Neural cell (in vitro differentiated cells): ENCODE measurements around the gene ONECUT3. TPM values are rescaled to one million over a fixed set of nuclear protein-coding genes. Genes with fewer than 3 reads are reported as not detected.

ENCODE experiments used
- H2AFZ ChIP-seq: fragments of 200-600, 300-800 bp; sonication (generic), shearing (Covaris generic); 2 replicates; pipeline ENCODE4 v1.6.0; 2014; ENCODE audit warnings: low read depth, mild to moderate bottlenecking, antibody characterized with exemption, low read length, moderate library complexity
- H3F3A ChIP-seq: fragments of 200-600 bp; shearing (Covaris generic); 2 replicates; pipeline ENCODE4 v1.6.1; 2016; ENCODE audit warnings: mild to moderate bottlenecking, moderate library complexity, mixed read lengths, antibody characterized with exemption, low read length; ENCODE audit not compliant: insufficient read depth, poor library complexity, severe bottlenecking
- H3K27ac ChIP-seq: fragments of 200-600, 300-800 bp; sonication (generic), shearing (Covaris generic); 2 replicates; pipeline ENCODE4 v1.5.1; 2014; ENCODE audit warnings: mild to moderate bottlenecking, low read length, moderate library complexity
- H3K27me3 ChIP-seq: fragments of 300-800, 200-600 bp; sonication (generic), shearing (Covaris generic); 2 replicates; pipeline ENCODE4 v1.6.0; 2014; ENCODE audit warnings: mild to moderate bottlenecking, low read depth, low read length, moderate library complexity; ENCODE audit not compliant: insufficient read depth
- H3K36me3 ChIP-seq: fragments of 300-800, 200-600 bp; sonication (generic), shearing (Covaris generic); 2 replicates; pipeline ENCODE4 v1.5.1; 2014; ENCODE audit warnings: mild to moderate bottlenecking, antibody characterized with exemption, low read length, moderate library complexity; ENCODE audit not compliant: insufficient read depth
- H3K4me2 ChIP-seq: fragments of 300-800, 200-600 bp; sonication (generic), shearing (Covaris generic); 2 replicates; pipeline ENCODE4 v1.6.0; 2014; ENCODE audit warnings: mild to moderate bottlenecking, low read length
- H3K4me3 ChIP-seq: fragments of 300-800, 200-600 bp; sonication (generic), shearing (Covaris generic); 2 replicates; pipeline ENCODE4 v1.5.1; 2014; ENCODE audit warnings: mild to moderate bottlenecking, low read length, moderate library complexity
- H3K79me2 ChIP-seq: fragments of 200-600 bp; shearing (Covaris generic); replicated peaks from 2 replicates; pipeline ENCODE4 v1.6.0; 2014; ENCODE audit warnings: mild to moderate bottlenecking, low read length, moderate library complexity; ENCODE audit not compliant: insufficient read depth
- H3K9ac ChIP-seq: fragments of 300-800, 200-600 bp; sonication (generic), shearing (Covaris generic); 2 replicates; pipeline ENCODE4 v1.6.1; 2016; ENCODE audit warnings: mild to moderate bottlenecking, low read length, mixed read lengths
- H3K9me2 ChIP-seq: fragments of 200-600 bp; shearing (Covaris generic); 2 replicates; pipeline ENCODE4 v1.6.1; 2016; ENCODE audit warnings: mild to moderate bottlenecking, low read length, mixed read lengths; ENCODE audit not compliant: insufficient read depth
- H3K9me3 ChIP-seq: fragments of 200-600, 300-800 bp; sonication (generic), shearing (Covaris generic); 2 replicates; pipeline ENCODE4 v1.6.1; 2016; ENCODE audit warnings: mild to moderate bottlenecking, mixed run types, low read length, moderate library complexity, mixed read lengths
- H4K20me1 ChIP-seq: fragments of 200-600 bp; shearing (Covaris generic); 2 replicates; pipeline ENCODE4 v1.6.1; 2016; ENCODE audit warnings: mild to moderate bottlenecking, mixed run types; ENCODE audit not compliant: insufficient read depth
- CTCF ChIP-seq: fragments of 450-650 bp; IDR thresholded peaks from 2 replicates; pipeline ENCODE4 v1.5.1; 2014; ENCODE audit warnings: antibody characterized with exemption, mild to moderate bottlenecking, moderate library complexity; ENCODE audit not compliant: poor library complexity, severe bottlenecking
- EP300 ChIP-seq: fragments of 450-650 bp; conservative IDR thresholded peaks from 2 replicates; pipeline ENCODE4 v1.6.1; 2014; ENCODE audit warnings: antibody characterized with exemption, mild to moderate bottlenecking, moderate library complexity; ENCODE audit not compliant: poor library complexity, severe bottlenecking
- EZH2 ChIP-seq: fragments of 200-600, 300-800 bp; shearing (Covaris generic), sonication (generic); IDR thresholded peaks from 2 replicates; pipeline ENCODE4 v1.6.1; 2014; ENCODE audit warnings: antibody characterized with exemption, low read length, borderline replicate concordance, mild to moderate bottlenecking; ENCODE audit not compliant: insufficient read depth, poor library complexity, severe bottlenecking
- MXI1 ChIP-seq: fragments of 450-650 bp; conservative IDR thresholded peaks from 2 replicates; pipeline ENCODE4 v1.6.1; 2014; ENCODE audit warnings: antibody characterized with exemption, mild to moderate bottlenecking; ENCODE audit not compliant: poor library complexity, severe bottlenecking
- POLR2AphosphoS5 ChIP-seq: IDR thresholded peaks from 2 replicates; pipeline ENCODE4 v1.6.1; 2012
- RAD21 ChIP-seq: fragments of 450-650 bp; conservative IDR thresholded peaks from 2 replicates; pipeline ENCODE4 v1.6.1; 2014; ENCODE audit warnings: antibody characterized with exemption, mild to moderate bottlenecking, moderate library complexity
- REST ChIP-seq: IDR thresholded peaks from 2 replicates; pipeline ENCODE4 v1.6.1; 2012; ENCODE audit warnings: borderline replicate concordance
- SMC3 ChIP-seq: fragments of 450-650 bp; conservative IDR thresholded peaks from 2 replicates; pipeline ENCODE4 v1.6.1; 2014; ENCODE audit warnings: antibody characterized with exemption, mild to moderate bottlenecking, moderate library complexity; ENCODE audit not compliant: poor library complexity
- TAF1 ChIP-seq: IDR thresholded peaks from 2 replicates; pipeline ENCODE4 v1.6.1; 2012; ENCODE audit warnings: low read depth
- polyA minus RNA-seq: library from RNA; depleted of rRNA, polyadenylated mRNA; stranded (reverse); fragments of >200 nt; gene quantifications from 2 replicates; pipeline ENCODE4 v1.2.3, GENCODE V29; 2014
- polyA plus RNA-seq: library from polyadenylated mRNA; depleted of rRNA; stranded (reverse); fragments of >200 nt; gene quantifications from 2 replicates; pipeline ENCODE4 v1.2.3, GENCODE V29; 2014

The ONECUT3 gene
- polyA plus RNA-seq (0.45 and 1.6 TPM in 2 replicates), polyA minus RNA-seq (1.2 TPM in 2 replicates)

GRCh38 chr19:1752757-1753728, at the start of gene ONECUT3:
Gene ONECUT3, plus strand, starts transcription at chr19:1753506. Its CDS starts 157 bp downstream, at chr19:1753663.
- H3F3A ChIP-seq: no peaks in the 10 kb centered on the region
- peaks cover 88% of the 10 kb centered on the region for H3K27me3 ChIP-seq
- TF ChIP-seq TAF1: no peak
- no peak for TF ChIP-seq CTCF
- TF ChIP-seq EZH2: peak; percentile 49
- TF ChIP-seq POLR2AphosphoS5: peak; percentile 22
- H3K79me2 ChIP-seq: no peaks in the 10 kb centered on the region
- no peaks in the 10 kb centered on the region for H3K9me3 ChIP-seq
- H3K9ac ChIP-seq: peak within 1 kb of the TSS; percentile 29
- no peaks in the 10 kb centered on the region for H4K20me1 ChIP-seq
- no peak within 1 kb of the TSS for H3K27ac ChIP-seq
- no peaks in the 10 kb centered on the region for H3K9me2 ChIP-seq
- no peaks in the 10 kb centered on the region for H3K36me3 ChIP-seq
- H3K4me3 ChIP-seq: peak within 1 kb of the TSS; percentile 47
- no peak within 1 kb of the TSS for H3K4me2 ChIP-seq
- H2AFZ ChIP-seq: no peak within 1 kb of the TSS

- H3K27me3 ChIP-seq: no peaks in the 10 kb centered on the region
- H3K9ac ChIP-seq: no peak overlapping the region
- H3K4me3 ChIP-seq: no peak overlapping the region
- H3K9me3 ChIP-seq: no peaks in the 10 kb centered on the region
- no peak overlapping the region for H3K27ac ChIP-seq
- no peaks in the 10 kb centered on the region for H4K20me1 ChIP-seq
- H3K36me3 ChIP-seq: no peaks in the 10 kb centered on the region
- no peaks in the 10 kb centered on the region for H3F3A ChIP-seq
- no peak overlapping the region for H2AFZ ChIP-seq
- no peaks in the 10 kb centered on the region for H3K9me2 ChIP-seq
- TF ChIP-seq POLR2AphosphoS5: no peak
- TF ChIP-seq TAF1: no peak
- TF ChIP-seq MXI1: no peak
- no peak for TF ChIP-seq RAD21
- TF ChIP-seq EZH2: no peak
- no peak for TF ChIP-seq REST
- no peak for TF ChIP-seq EP300
- no peak for TF ChIP-seq SMC3
- TF ChIP-seq CTCF: no peak
- H3K79me2 ChIP-seq: no peaks in the 10 kb centered on the region
- no peak overlapping the region for H3K4me2 ChIP-seq
These were observed 49.0 kb upstream of the ONECUT3 start for GRCh38 chr19:1704339-1704738.
